H9 (cell line): ENCODE results near the gene TMEM176B. TPM values are rescaled to one million over a fixed set of nuclear protein-coding genes. Genes with fewer than 3 reads are reported as not detected.

ENCODE experiments used
- DNase-seq: peaks from one replicate; pipeline ENCODE4 v3.0.0-alpha.2; 2017
- H2AFZ ChIP-seq: one replicate; pipeline ENCODE4 v1.6.1; 2013; ENCODE audit warnings: mild to moderate bottlenecking, low read length, control low read depth, moderate library complexity
- H2AK5ac ChIP-seq: 2 replicates; pipeline ENCODE4 v1.6.1; 2013; ENCODE audit warnings: low read length, control low read depth, mixed read lengths; ENCODE audit not compliant: insufficient read length
- H2BK120ac ChIP-seq: one replicate; pipeline ENCODE4 v1.6.1; 2013; ENCODE audit warnings: low read depth, mild to moderate bottlenecking, low read length, control low read depth, inconsistent platforms; ENCODE audit not compliant: poor library complexity, severe bottlenecking
- H2BK12ac ChIP-seq: 2 replicates; pipeline ENCODE4 v1.6.1; 2013; ENCODE audit warnings: low read length, control low read depth, mixed read lengths, low read depth; ENCODE audit not compliant: insufficient read length
- H2BK15ac ChIP-seq: 2 replicates; pipeline ENCODE4 v1.6.1; 2013; ENCODE audit warnings: low read depth, low read length, control low read depth
- H2BK20ac ChIP-seq: one replicate; pipeline ENCODE4 v1.6.1; 2013; ENCODE audit warnings: low read depth, mild to moderate bottlenecking, low read length, control low read depth, inconsistent platforms; ENCODE audit not compliant: poor library complexity, severe bottlenecking
- H2BK5ac ChIP-seq: 2 replicates; pipeline ENCODE4 v1.6.1; 2013; ENCODE audit warnings: low read length, control low read depth, mixed read lengths; ENCODE audit not compliant: insufficient read length
- H3K14ac ChIP-seq: 2 replicates; pipeline ENCODE4 v1.6.1; 2013; ENCODE audit warnings: low read length, control low read depth; ENCODE audit not compliant: insufficient read depth
- H3K18ac ChIP-seq: 2 replicates; pipeline ENCODE4 v1.6.1; 2013; ENCODE audit warnings: low read depth, mild to moderate bottlenecking, mixed read lengths, low read length, control low read depth; ENCODE audit not compliant: insufficient read length
- H3K23ac ChIP-seq: 2 replicates; pipeline ENCODE4 v1.6.1; 2013; ENCODE audit warnings: low read length, control low read depth, mixed read lengths, low read depth; ENCODE audit not compliant: insufficient read length
- H3K23me2 ChIP-seq: 2 replicates; pipeline ENCODE4 v1.6.1; 2013; ENCODE audit warnings: low read depth, mild to moderate bottlenecking, mixed read lengths, low read length, control low read depth; ENCODE audit not compliant: insufficient read length, poor library complexity, severe bottlenecking
- H3K27ac ChIP-seq: 2 replicates; pipeline ENCODE4 v1.5.1; 2013; ENCODE audit warnings: low read length, control low read depth, mixed read lengths, low read depth; ENCODE audit not compliant: insufficient read length
- H3K27me3 ChIP-seq: 2 replicates; pipeline ENCODE4 v1.6.1; 2013; ENCODE audit warnings: low read length, control low read depth, inconsistent platforms; ENCODE audit not compliant: insufficient read depth
- H3K4ac ChIP-seq: 2 replicates; pipeline ENCODE4 v1.6.1; 2013; ENCODE audit warnings: low read depth, mild to moderate bottlenecking, control low read depth, inconsistent platforms, low read length, moderate library complexity
- H3K4me1 ChIP-seq: 2 replicates; pipeline ENCODE4 v1.6.1; 2013; ENCODE audit warnings: low read length, control low read depth, inconsistent platforms; ENCODE audit not compliant: insufficient read depth
- H3K4me2 ChIP-seq: 2 replicates; pipeline ENCODE4 v1.6.1; 2013; ENCODE audit warnings: low read length, control low read depth, mixed read lengths; ENCODE audit not compliant: insufficient read length, insufficient read depth
- H3K56ac ChIP-seq: 2 replicates; pipeline ENCODE4 v1.6.1; 2013; ENCODE audit warnings: low read depth, mild to moderate bottlenecking, mixed read lengths, low read length, control low read depth; ENCODE audit not compliant: insufficient read length
- H3K79me1 ChIP-seq: 2 replicates; pipeline ENCODE4 v1.6.1; 2013; ENCODE audit warnings: low read depth, mild to moderate bottlenecking, moderate library complexity, low read length, control low read depth, inconsistent platforms; ENCODE audit not compliant: insufficient read depth, poor library complexity, severe bottlenecking
- H3K79me2 ChIP-seq: 2 replicates; pipeline ENCODE4 v1.6.1; 2013; ENCODE audit warnings: low read length, control low read depth, inconsistent platforms; ENCODE audit not compliant: insufficient read depth
- H3K9ac ChIP-seq: 2 replicates; pipeline ENCODE4 v1.6.1; 2013; ENCODE audit warnings: low read length, control low read depth, mixed read lengths; ENCODE audit not compliant: insufficient read length; ENCODE audit errors: extremely low read depth
- H3K9me3 ChIP-seq: one replicate; pipeline ENCODE4 v1.6.1; 2013; ENCODE audit warnings: low read depth, low read length, inconsistent platforms; ENCODE audit not compliant: control insufficient read depth
- H3T11ph ChIP-seq: one replicate; pipeline ENCODE4 v1.6.1; 2013; ENCODE audit warnings: mild to moderate bottlenecking, low read length, control low read depth, inconsistent platforms
- H4K20me1 ChIP-seq: one replicate; pipeline ENCODE4 v1.6.1; 2013; ENCODE audit not compliant: control insufficient read depth, insufficient read length, insufficient read depth
- H4K5ac ChIP-seq: 2 replicates; pipeline ENCODE4 v1.6.1; 2013; ENCODE audit warnings: low read depth, mild to moderate bottlenecking, mixed read lengths, low read length, control low read depth; ENCODE audit not compliant: insufficient read length
- H4K8ac ChIP-seq: replicated peaks from 2 replicates; pipeline ENCODE4 v1.6.1; 2013; ENCODE audit warnings: low read length, control low read depth, mixed read lengths, low read depth; ENCODE audit not compliant: insufficient read length
- H4K91ac ChIP-seq: 2 replicates; pipeline ENCODE4 v1.6.1; 2013; ENCODE audit warnings: low read depth, mild to moderate bottlenecking, moderate library complexity, mixed read lengths, low read length, control low read depth; ENCODE audit not compliant: insufficient read length
- H3K27ac Mint-ChIP-seq, 3 experiments: 2 replicates in 2 of 3; 3 replicates in 1 of 3; pipeline ENCODE4 v1.8.0; 2020 to 2021; ENCODE audit warnings: mixed read lengths in 3 of 3, mild to moderate bottlenecking in 1 of 3, moderate library complexity in 1 of 3
- H3K27me3 Mint-ChIP-seq: 2 replicates; pipeline ENCODE4 v1.8.0; 2021; ENCODE audit warnings: low read depth, mild to moderate bottlenecking, moderate library complexity, mixed read lengths
- H3K36me3 Mint-ChIP-seq, 3 experiments: 2 replicates in 2 of 3; 3 replicates in 1 of 3; pipeline ENCODE4 v1.8.0; 2020 to 2021; ENCODE audit warnings: low read depth in 3 of 3, mixed read lengths in 3 of 3; ENCODE audit not compliant: insufficient read depth in 1 of 3
- H3K4me1 Mint-ChIP-seq, 2 experiments: 2 replicates each; pipeline ENCODE4 v1.8.0; 2020; ENCODE audit warnings: mixed read lengths in 2 of 2
- H3K4me3 Mint-ChIP-seq, 2 experiments: 2 replicates in 1 of 2; 3 replicates in 1 of 2; pipeline ENCODE4 v1.8.0; 2020 to 2021; ENCODE audit warnings: mild to moderate bottlenecking in 2 of 2, mixed read lengths in 2 of 2, moderate library complexity in 1 of 2
- H3K9me3 Mint-ChIP-seq, 2 experiments: 2 replicates in 1 of 2; 3 replicates in 1 of 2; pipeline ENCODE4 v1.8.0; 2020; ENCODE audit warnings: mild to moderate bottlenecking in 2 of 2, mixed read lengths in 2 of 2, moderate library complexity in 1 of 2
- WGBS: extraction: QIAGEN DNeasy Blood & Tissue Kit; methylation state at CpG from one replicate; pipeline ENCODE4 v1.1.7; 2013; ENCODE audit warnings: missing lambda C conversion rate, low lambda C conversion rate, mixed read lengths; ENCODE audit not compliant: insufficient read length; ENCODE audit errors: extremely low coverage; 5-methylcytosine and 5-hydroxymethylcytosine counted together
- total RNA-seq: library from RNA; stranded (reverse); gene quantifications from 2 replicates; pipeline ENCODE4 v1.2.1, GENCODE V29; 2021
- TF ChIP-seq, protein P1 (sequence below): fragments of 200-600 bp; sonication (generic); conservative IDR thresholded peaks from 3 replicates; pipeline ENCODE4 v1.8.0; 2021; ENCODE audit warnings: antibody characterized with exemption, mild to moderate bottlenecking

TMEM176B gene
- total RNA-seq, 1 experiment from 2014 or later = 0.85 TPM

DNA sequence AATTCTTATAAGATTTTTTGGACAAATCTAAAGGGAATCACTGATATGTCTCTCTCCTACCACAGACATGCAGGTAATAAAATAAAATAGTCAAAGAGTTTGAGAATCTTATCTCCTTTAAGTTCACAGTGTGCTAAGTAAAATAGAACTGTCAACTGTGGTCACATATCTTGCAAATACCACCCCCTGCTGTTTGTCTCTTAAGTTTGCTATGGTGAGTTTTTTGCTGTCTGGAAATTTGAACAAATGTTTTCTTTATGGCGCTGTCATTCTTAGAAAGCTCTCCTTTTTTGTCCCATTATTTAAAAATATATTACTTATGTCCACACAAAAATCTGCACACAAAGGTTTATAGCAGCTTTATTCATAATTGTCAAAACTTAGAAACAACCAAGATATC lies 43.3 kb downstream of the TMEM176B start:
- Histone ChIP-seq H3K4me2 (no peak overlapping the region), H2AK5ac (no peak overlapping the region), H2BK120ac (no peak overlapping the region), H4K91ac (no peak overlapping the region), H3K27me3 (no peaks in the 10 kb centered on the region; the same call in 1 of the 2 replicates), H3K79me1 (no peaks in the 10 kb centered on the region), H2BK5ac (no peak overlapping the region), H3K9me3 (no peaks in the 10 kb centered on the region), H4K20me1 (no peaks in the 10 kb centered on the region), H2BK12ac (no peak overlapping the region), H3K14ac (no peak overlapping the region), H2BK15ac (no peak overlapping the region), H3K18ac (no peak overlapping the region), H3K79me2 (no peaks in the 10 kb centered on the region; the same call in 1 of the 2 replicates), H3T11ph (no peak overlapping the region), H3K23ac (no peak overlapping the region), H3K27ac (no peak overlapping the region), H3K4ac (no peak overlapping the region), H2AFZ (no peak overlapping the region), H4K8ac (no peak overlapping the region), H3K4me1 (no peaks in the 10 kb centered on the region), H4K5ac (no peak overlapping the region), H3K23me2 (no peaks in the 10 kb centered on the region), H3K9ac (no peak overlapping the region), H3K56ac (no peak overlapping the region), H2BK20ac (no peak overlapping the region)
- no peaks in the 10 kb centered on the region for H3K36me3 Mint-ChIP-seq
- no peak overlapping the region for H3K27ac Mint-ChIP-seq
- peaks cover 4 to 5% of the 10 kb centered on the region in 2 experiments; a peak in 2 of 5 replicates for H3K9me3 Mint-ChIP-seq
- DNase-seq = no peak
- no peak overlapping the region for H3K4me3 Mint-ChIP-seq
- no peaks in the 10 kb centered on the region for H3K4me1 Mint-ChIP-seq
- TF ChIP-seq, protein P1, sequence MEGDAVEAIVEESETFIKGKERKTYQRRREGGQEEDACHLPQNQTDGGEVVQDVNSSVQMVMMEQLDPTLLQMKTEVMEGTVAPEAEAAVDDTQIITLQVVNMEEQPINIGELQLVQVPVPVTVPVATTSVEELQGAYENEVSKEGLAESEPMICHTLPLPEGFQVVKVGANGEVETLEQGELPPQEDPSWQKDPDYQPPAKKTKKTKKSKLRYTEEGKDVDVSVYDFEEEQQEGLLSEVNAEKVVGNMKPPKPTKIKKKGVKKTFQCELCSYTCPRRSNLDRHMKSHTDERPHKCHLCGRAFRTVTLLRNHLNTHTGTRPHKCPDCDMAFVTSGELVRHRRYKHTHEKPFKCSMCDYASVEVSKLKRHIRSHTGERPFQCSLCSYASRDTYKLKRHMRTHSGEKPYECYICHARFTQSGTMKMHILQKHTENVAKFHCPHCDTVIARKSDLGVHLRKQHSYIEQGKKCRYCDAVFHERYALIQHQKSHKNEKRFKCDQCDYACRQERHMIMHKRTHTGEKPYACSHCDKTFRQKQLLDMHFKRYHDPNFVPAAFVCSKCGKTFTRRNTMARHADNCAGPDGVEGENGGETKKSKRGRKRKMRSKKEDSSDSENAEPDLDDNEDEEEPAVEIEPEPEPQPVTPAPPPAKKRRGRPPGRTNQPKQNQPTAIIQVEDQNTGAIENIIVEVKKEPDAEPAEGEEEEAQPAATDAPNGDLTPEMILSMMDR = no peak
- H3K27me3 Mint-ChIP-seq = peaks cover 74% of the 10 kb centered on the region
- WGBS = no CpG with 5 or more reads among the region's 1 CpG
